Thyroid gland (tissue), 4 donors: ENCODE measurements around the gene TCERG1L. TPM values are rescaled to one million over a fixed set of nuclear protein-coding genes. Genes with fewer than 3 reads are reported as not detected.

Experiments used
- DNase-seq, 2 donors: peaks; one replicate each; pipeline ENCODE4 v3.0.0-alpha.2; 2019
- H3K27ac ChIP-seq, 3 donors: fragments of 200-600 bp; sonication (generic); 1 replicate in 2 of 3; 2 replicates in 1 of 3; pipeline ENCODE4 v1.5.1; 2016 to 2019; ENCODE audit warnings: mild to moderate bottlenecking in 1 of 3, moderate library complexity in 1 of 3
- H3K27me3 ChIP-seq: fragments of 200-600 bp; sonication (generic); one replicate; pipeline ENCODE4 v1.5.1; 2019
- H3K36me3 ChIP-seq, 2 donors: fragments of 200-600 bp; sonication (generic); one replicate each; pipeline ENCODE4 v1.5.1; 2016 to 2019
- H3K4me1 ChIP-seq, 2 donors: fragments of 200-600 bp; sonication (generic); one replicate each; pipeline ENCODE4 v1.5.1; 2017 to 2019
- H3K4me3 ChIP-seq, 3 donors: fragments of 200-600 bp; sonication (generic); replicated peaks in 1 of 3; 1 replicate in 2 of 3; 2 replicates in 1 of 3; pipeline ENCODE4 v1.5.1; 2016; ENCODE audit warnings: mild to moderate bottlenecking in 1 of 3
- H3K9me3 ChIP-seq: fragments of 200-600 bp; sonication (generic); one replicate; pipeline ENCODE4 v1.5.1; 2017
- POLR2A ChIP-seq, 2 donors: fragments of 450-650 bp; IDR thresholded peaks; one replicate each; pipeline ENCODE4 v1.6.1; 2017; ENCODE audit warnings: antibody characterized with exemption in 2 of 2, mild to moderate bottlenecking in 2 of 2, moderate library complexity in 1 of 2
- WGBS, 2 donors: methylation state at CpG; one replicate each; pipeline ENCODE4 v1.1.5; 2017; 5-methylcytosine and 5-hydroxymethylcytosine counted together
- intact Hi-C: fragments of 100-400 bp; cut with DNase I; formaldehyde crosslinking; loops from one replicate; pipeline ENCODE4 v1.15.1; 2023
- total RNA-seq, 4 donors: library from RNA; depleted of rRNA; stranded (reverse); fragments of >200 nt; gene quantifications; one replicate each; pipeline ENCODE4 v1.2.3, GENCODE V29; 2016
- TF ChIP-seq, protein P1 (sequence below), 6 experiments: fragments of 200-600 bp in 3 of 6; fragments of 450-650 bp in 3 of 6; sonication (generic) in 3 of 6; IDR thresholded peaks; one replicate each; pipeline ENCODE4 v1.5.1; 2016 to 2019; ENCODE audit warnings: antibody characterized with exemption in 6 of 6, mild to moderate bottlenecking in 2 of 6, inconsistent platforms in 1 of 6, moderate library complexity in 1 of 6

The TCERG1L gene
- total RNA-seq, 4 donors from 2014 or later: 4.3 to 23.6 (median 8.2) TPM

DNA sequence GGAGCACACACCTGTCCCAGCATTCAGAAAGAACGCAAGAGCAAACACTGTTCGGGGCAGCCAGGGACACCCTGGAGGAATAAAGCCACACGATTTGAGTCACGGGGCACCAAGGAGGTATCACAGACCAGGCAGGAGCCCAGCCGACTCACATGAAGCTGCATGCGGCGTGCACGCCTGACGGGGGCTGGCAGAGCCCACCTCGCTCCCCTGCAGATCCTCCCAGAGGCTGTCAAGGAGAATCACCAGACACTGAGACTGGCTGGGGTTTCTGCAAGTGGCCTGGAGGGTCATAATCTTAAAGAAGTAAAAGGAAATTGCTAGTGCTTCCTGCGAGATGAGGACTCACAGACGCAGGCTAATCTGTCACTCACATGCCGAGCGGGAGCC, 61.6 kb downstream of the TCERG1L start:
- WGBS, 2 donors: 18 to 28% methylated on average over 9 to 14 of the region's 14 CpGs
- Histone ChIP-seq H3K36me3 (no peaks in the 10 kb centered on the region), H3K4me1 (peaks cover 15 to 36% of the 10 kb centered on the region in 2 donors), H3K27me3 (no peaks in the 10 kb centered on the region), H3K27ac (peak overlapping the region in 2 of 3 donors; percentile 53 to 62), H3K9me3 (no peaks in the 10 kb centered on the region), H3K4me3 (no peak overlapping the region)
- peak; percentile 19 to 52 for DNase-seq
- intact Hi-C loops: no loop called here
- no peak for TF ChIP-seq POLR2A (IDR thresholded peaks at IDR 0.05)
- TF ChIP-seq, protein P1, sequence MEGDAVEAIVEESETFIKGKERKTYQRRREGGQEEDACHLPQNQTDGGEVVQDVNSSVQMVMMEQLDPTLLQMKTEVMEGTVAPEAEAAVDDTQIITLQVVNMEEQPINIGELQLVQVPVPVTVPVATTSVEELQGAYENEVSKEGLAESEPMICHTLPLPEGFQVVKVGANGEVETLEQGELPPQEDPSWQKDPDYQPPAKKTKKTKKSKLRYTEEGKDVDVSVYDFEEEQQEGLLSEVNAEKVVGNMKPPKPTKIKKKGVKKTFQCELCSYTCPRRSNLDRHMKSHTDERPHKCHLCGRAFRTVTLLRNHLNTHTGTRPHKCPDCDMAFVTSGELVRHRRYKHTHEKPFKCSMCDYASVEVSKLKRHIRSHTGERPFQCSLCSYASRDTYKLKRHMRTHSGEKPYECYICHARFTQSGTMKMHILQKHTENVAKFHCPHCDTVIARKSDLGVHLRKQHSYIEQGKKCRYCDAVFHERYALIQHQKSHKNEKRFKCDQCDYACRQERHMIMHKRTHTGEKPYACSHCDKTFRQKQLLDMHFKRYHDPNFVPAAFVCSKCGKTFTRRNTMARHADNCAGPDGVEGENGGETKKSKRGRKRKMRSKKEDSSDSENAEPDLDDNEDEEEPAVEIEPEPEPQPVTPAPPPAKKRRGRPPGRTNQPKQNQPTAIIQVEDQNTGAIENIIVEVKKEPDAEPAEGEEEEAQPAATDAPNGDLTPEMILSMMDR (IDR thresholded peaks at IDR 0.05): no peak

DNA sequence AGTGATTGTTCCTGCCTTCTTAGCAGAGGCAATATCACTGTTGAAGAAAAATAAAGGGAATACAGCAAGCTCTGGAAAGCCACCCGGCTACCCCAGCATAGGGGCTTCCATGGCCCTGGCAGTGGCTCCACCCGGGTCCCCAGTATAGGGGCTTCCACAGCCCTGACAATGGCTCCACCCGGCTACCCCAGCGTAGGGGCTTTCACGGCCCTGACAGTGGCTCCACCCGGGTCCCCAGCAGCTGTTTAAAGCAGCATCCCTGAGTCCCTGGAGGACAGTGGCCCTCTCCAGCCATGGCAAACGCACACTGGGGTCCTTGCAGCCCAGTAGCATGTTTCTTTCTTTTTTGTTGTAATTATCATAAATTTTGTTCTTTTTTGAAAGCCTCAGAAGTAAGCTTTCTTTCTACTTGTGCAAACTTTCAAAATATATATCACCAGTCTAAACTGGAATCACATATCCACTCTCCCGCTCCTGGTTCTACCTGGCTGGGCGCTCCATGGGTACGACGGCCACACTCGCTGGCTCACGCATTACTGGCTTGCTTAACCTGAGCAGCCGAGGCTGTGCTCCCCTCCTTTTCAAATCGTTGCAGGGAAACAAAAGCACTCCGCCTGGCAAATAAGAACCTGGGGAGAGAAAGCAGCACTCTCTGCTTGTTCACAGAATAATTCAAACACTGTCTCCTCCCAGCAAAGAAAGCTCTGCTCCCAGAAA, 62.1 kb downstream of the TCERG1L start:
- Histone ChIP-seq H3K36me3 (no peaks in the 10 kb centered on the region), H3K4me1 (peaks cover 13 to 35% of the 10 kb centered on the region in 2 donors), H3K9me3 (no peaks in the 10 kb centered on the region), H3K27ac (peak overlapping the region in 2 of 3 donors; percentile 53 to 62), H3K27me3 (no peaks in the 10 kb centered on the region), H3K4me3 (no peak overlapping the region)
- intact Hi-C loops: no loop called here
- 35 to 36% methylated on average over 14 to 16 of the region's 16 CpGs for WGBS, 2 donors
- DNase-seq: peak; percentile 69 to 79
- TF ChIP-seq, protein P1 (IDR thresholded peaks at IDR 0.05): no peak
- TF ChIP-seq POLR2A (IDR thresholded peaks at IDR 0.05): peak in 1 of 2 donors; percentile 14

DNA sequence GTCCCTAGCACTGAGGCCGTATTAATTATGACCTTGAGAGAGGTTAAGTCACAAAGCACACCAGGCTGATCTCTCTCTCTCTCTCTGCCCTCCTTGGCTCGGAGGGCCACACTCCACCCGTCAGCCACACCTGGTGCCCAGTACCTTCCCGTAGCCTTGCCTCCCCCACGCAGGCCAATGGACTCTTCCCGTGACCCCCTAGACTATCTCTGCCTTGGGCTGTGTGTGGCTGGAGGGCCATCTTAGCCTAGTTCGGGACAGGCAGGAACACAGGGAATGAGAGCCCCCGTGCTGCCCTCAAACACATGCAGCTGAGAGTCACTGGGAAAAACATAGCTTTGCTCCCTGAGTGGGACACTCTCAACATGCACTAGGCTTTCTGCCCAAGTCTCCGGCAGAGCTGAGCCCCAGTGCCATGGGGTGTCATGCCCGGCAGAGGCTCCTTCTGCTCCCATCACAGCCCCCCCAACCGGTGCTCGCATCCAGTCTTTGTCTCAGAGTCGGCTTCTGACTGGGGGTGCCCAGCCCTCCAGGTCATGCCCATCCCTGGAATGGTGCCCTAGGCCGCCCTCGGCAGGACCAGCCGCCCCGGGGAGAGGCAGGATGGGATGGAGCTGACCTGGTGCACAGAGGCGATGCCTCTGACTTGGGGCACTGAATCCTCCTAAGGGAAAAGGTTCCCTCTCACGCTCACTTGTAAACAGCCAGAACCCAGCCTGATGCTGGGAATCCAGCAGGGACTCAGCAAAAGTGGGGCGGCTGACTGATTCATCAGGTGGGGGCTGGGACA, 63.0 kb downstream of the TCERG1L start:
- TF ChIP-seq POLR2A (IDR thresholded peaks at IDR 0.05): no peak
- TF ChIP-seq, protein P1 (IDR thresholded peaks at IDR 0.05): no peak
- peaks cover 13 to 38% of the 10 kb centered on the region in 2 donors for H3K4me1 ChIP-seq
- DNase-seq: no peak
- intact Hi-C loops: no loop called here
- H3K4me3 ChIP-seq: no peak overlapping the region
- H3K9me3 ChIP-seq: no peaks in the 10 kb centered on the region
- 83 to 86% methylated on average over 14 to 15 of the region's 20 CpGs for WGBS, 2 donors
- H3K27me3 ChIP-seq: no peaks in the 10 kb centered on the region
- no peaks in the 10 kb centered on the region for H3K36me3 ChIP-seq
- H3K27ac ChIP-seq: no peak overlapping the region

DNA sequence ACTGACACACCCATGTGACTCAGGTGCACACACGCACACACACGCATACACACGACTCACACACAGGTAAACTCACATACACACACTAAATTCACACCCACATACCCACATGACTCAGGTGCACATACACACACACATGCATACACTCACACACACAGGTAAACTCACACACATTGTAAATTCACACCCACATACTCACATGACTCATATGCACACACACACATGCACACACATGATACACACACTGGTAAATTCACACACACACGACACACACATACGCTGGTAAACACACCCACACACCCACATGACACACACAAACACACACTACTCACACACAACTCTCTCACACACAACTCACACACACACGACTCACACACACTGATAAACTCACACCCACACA, 63.6 kb downstream of the TCERG1L start:
- intact Hi-C loops: no loop called here
- no peak overlapping the region for H3K27ac ChIP-seq
- WGBS, 2 donors: 81 to 82% methylated on average over 6 of the region's 6 CpGs
- no peak for DNase-seq
- H3K36me3 ChIP-seq: no peaks in the 10 kb centered on the region
- peaks cover 13 to 38% of the 10 kb centered on the region in 2 donors for H3K4me1 ChIP-seq
- TF ChIP-seq, protein P1 (IDR thresholded peaks at IDR 0.05): no peak
- no peak for TF ChIP-seq POLR2A (IDR thresholded peaks at IDR 0.05)
- H3K27me3 ChIP-seq: no peaks in the 10 kb centered on the region
- no peaks in the 10 kb centered on the region for H3K9me3 ChIP-seq
- H3K4me3 ChIP-seq: no peak overlapping the region

DNA sequence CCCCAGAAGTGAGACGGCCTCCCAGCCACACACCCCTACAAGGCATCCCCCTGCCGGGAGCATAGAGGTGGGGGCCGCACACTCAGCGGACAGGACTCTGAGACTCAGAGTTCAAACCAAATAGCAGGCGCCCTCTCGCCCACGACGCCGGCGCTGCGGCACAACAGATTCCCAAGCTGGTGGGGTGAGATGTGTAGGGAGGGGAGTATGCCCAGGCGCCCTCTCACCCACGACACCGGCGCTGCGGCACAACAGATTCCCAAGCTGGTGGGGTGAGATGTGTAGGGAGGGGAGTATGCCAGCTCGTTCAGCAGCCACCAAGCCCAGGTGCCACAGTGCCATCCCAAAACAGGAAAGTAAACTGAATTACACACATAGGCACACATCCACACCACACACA, 64.7 kb downstream of the TCERG1L start:
- DNase-seq: no peak
- no peak for TF ChIP-seq POLR2A (IDR thresholded peaks at IDR 0.05)
- TF ChIP-seq, protein P1 (IDR thresholded peaks at IDR 0.05): no peak
- Histone ChIP-seq H3K27ac (no peak overlapping the region), H3K36me3 (no peaks in the 10 kb centered on the region), H3K4me3 (no peak overlapping the region), H3K4me1 (peaks cover 13 to 38% of the 10 kb centered on the region in 2 donors), H3K9me3 (no peaks in the 10 kb centered on the region), H3K27me3 (no peaks in the 10 kb centered on the region)
- intact Hi-C loops: no loop called here
- 89 to 95% methylated on average over 13 to 17 of the region's 17 CpGs for WGBS, 2 donors
